ENCODE results near the gene NFKB1. TPM values are rescaled to one million over a fixed set of nuclear protein-coding genes. Genes with fewer than 3 reads are reported as not detected.

NFKB1 gene
- total and polyA plus RNA-seq, 10 of the 15 experiments (the other 5 are each of a cell fraction or from before 2014, with no cell fraction given) = 8.7 to 110 (median 57.3) TPM

DNA sequence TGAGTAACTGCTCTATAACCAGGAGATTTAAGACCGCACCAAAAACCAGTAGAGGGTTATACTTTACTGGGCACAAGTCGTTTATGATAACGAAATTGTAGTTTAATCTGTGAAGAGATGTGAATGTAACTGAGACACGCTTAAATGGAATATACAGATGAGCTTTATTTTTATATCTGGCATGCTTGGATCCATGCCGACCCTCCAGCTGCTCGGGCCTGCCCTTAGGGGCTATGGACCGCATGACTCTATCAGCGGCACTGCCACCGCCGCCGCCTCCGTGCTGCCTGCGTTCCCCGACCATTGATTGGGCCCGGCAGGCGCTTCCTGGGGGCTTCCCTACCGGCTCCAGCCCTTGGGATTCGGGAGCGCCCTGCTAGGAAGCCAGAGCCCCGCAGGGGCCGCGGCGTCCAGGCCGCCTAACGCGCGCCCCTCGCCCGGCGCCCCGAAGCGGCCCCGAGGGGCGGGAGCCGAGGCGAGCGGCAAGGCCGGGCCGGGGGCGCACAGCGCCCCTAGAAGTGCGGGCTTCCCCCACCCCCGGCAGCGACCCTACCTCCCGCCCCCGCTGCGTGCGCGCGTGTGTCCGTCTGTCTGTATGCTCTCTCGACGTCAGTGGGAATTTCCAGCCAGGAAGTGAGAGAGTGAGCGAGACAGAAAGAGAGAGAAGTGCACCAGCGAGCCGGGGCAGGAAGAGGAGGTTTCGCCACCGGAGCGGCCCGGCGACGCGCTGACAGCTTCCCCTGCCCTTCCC, at the start of gene NFKB1 (continued):
- TF ChIP-seq ZBTB4 (CRISPR knock-in tag; IDR thresholded peaks at IDR 0.05) (no peak), TARDBP (IDR thresholded peaks at IDR 0.05; ENCODE audit: borderline replicate concordance) (no peak), SIN3A (IDR thresholded peaks at IDR 0.05; ENCODE audit: low read depth, low read length) (no peak), NFIC (IDR thresholded peaks at IDR 0.05; ENCODE audit: low read depth, low read length) (no peak), POLR2AphosphoS2 (IDR thresholded peaks at IDR 0.05; ENCODE audit: low read depth, low read length) (no peak), CEBPZ (IDR thresholded peaks at IDR 0.05; ENCODE audit: low read depth, low read length) (no peak), MYC (IDR thresholded peaks at IDR 0.05; ENCODE audit: insufficient read depth, insufficient read length, insufficient replicate concordance, low read length, severe bottlenecking) (no peak), LARP7 (IDR thresholded peaks at IDR 0.05) (0 out of 2 replicates have a peak, but pooled peaks have one; percentile 52), NR2F1 (conservative IDR thresholded peaks at IDR 0.05) (no peak; the same call in 1 of the 2 replicates), KLF5 (IDR thresholded peaks at IDR 0.05; ENCODE audit: partially characterized antibody) (no peak), CREB1 (IDR thresholded peaks at IDR 0.05; ENCODE audit: low read depth) (peak; percentile 94), BRCA1 (IDR thresholded peaks at IDR 0.05; ENCODE audit: low read depth, low read length) (no peak), NFXL1 (IDR thresholded peaks at IDR 0.05; ENCODE audit: borderline replicate concordance) (no peak), MEF2B (IDR thresholded peaks at IDR 0.05; ENCODE audit: partially characterized antibody, poor library complexity, severe bottlenecking) (no peak), ATF7 (IDR thresholded peaks at IDR 0.05; ENCODE audit: low read depth) (no peak), CBX5 (IDR thresholded peaks at IDR 0.05; ENCODE audit: low read depth) (no peak; the same call in 1 of the 2 replicates), CHD1 (IDR thresholded peaks at IDR 0.05; ENCODE audit: low read depth, low read length) (no peak), TCF12 (IDR thresholded peaks at IDR 0.05; ENCODE audit: low read depth, low read length) (peak; percentile 73), ZZZ3 (IDR thresholded peaks at IDR 0.05; ENCODE audit: control insufficient read depth, insufficient read length, low read depth) (no peak), MXI1 (IDR thresholded peaks at IDR 0.05; ENCODE audit: low read depth, low read length) (no peak)
- TF ChIP-seq, protein P1, sequence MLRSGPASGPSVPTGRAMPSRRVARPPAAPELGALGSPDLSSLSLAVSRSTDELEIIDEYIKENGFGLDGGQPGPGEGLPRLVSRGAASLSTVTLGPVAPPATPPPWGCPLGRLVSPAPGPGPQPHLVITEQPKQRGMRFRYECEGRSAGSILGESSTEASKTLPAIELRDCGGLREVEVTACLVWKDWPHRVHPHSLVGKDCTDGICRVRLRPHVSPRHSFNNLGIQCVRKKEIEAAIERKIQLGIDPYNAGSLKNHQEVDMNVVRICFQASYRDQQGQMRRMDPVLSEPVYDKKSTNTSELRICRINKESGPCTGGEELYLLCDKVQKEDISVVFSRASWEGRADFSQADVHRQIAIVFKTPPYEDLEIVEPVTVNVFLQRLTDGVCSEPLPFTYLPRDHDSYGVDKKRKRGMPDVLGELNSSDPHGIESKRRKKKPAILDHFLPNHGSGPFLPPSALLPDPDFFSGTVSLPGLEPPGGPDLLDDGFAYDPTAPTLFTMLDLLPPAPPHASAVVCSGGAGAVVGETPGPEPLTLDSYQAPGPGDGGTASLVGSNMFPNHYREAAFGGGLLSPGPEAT (IDR thresholded peaks at IDR 0.05; ENCODE audit: low read depth) = peak; percentile 22; the same call in 1 of the 2 replicates
